RWPE1 (cell line): ENCODE data around the gene AQP12A.

Experiments
- CTCF ChIA-PET: fragments of 350-600 bp; sonication (Branson Sonifier 250); formaldehyde crosslinking; extraction: SDS; loops from one replicate; lab custom pipeline; 2021; lab: Yijun Ruan, JAX
- POLR2A ChIA-PET: fragments of 400-600 bp; formaldehyde crosslinking; extraction: SDS; loops from one replicate; lab custom pipeline; 2020; ENCODE audit warnings: antibody characterized with exemption; ENCODE audit not compliant: low non-redundant PET; lab: Yijun Ruan, JAX
- DNase-seq: peaks from one replicate; pipeline ENCODE4 v3.0.0; 2012; ENCODE audit warnings: low spot score
- H3K27ac ChIP-seq: fragments of 450-650 bp; 2 replicates; pipeline ENCODE4 v1.5.1; 2017
- TF ChIP-seq, protein P1 (sequence below): fragments of 450-650 bp; conservative IDR thresholded peaks from 2 replicates; pipeline ENCODE4 v1.5.1; 2017; ENCODE audit warnings: low read depth, mild to moderate bottlenecking

The AQP12A gene

GRCh38 chr2:240728361-240728760 is 36.7 kb downstream of the AQP12A start:
- ChIA-PET POLR2A (no interaction called here), CTCF (no interaction called here)
- no peak overlapping the region for H3K27ac ChIP-seq
- TF ChIP-seq, protein P1, sequence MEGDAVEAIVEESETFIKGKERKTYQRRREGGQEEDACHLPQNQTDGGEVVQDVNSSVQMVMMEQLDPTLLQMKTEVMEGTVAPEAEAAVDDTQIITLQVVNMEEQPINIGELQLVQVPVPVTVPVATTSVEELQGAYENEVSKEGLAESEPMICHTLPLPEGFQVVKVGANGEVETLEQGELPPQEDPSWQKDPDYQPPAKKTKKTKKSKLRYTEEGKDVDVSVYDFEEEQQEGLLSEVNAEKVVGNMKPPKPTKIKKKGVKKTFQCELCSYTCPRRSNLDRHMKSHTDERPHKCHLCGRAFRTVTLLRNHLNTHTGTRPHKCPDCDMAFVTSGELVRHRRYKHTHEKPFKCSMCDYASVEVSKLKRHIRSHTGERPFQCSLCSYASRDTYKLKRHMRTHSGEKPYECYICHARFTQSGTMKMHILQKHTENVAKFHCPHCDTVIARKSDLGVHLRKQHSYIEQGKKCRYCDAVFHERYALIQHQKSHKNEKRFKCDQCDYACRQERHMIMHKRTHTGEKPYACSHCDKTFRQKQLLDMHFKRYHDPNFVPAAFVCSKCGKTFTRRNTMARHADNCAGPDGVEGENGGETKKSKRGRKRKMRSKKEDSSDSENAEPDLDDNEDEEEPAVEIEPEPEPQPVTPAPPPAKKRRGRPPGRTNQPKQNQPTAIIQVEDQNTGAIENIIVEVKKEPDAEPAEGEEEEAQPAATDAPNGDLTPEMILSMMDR, result no peak
- DNase-seq, result no peak

DNA sequence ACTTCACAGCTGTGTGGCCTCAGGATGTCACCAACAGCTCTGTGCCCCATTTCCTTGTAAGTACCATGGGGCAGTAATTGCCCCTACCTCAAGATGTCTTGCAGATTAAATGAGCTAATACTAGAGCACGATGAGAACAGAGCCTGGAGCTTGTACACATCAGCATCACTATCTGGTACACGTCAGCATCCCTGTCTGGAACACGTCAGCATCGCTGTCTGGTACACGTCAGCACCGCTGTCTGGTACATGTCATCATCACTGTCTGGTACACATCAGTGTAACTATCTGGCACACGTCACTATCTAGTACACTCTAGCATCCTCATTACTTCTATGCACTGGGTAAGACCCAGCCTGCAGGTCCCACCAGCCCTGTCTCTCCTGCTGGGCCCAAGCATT is 37.2 kb downstream of the AQP12A start:
- TF ChIP-seq, protein P1, result no peak
- CTCF ChIA-PET, result no interaction called here
- DNase-seq, result no peak
- POLR2A ChIA-PET, result no interaction called here
- no peak overlapping the region for H3K27ac ChIP-seq

DNA sequence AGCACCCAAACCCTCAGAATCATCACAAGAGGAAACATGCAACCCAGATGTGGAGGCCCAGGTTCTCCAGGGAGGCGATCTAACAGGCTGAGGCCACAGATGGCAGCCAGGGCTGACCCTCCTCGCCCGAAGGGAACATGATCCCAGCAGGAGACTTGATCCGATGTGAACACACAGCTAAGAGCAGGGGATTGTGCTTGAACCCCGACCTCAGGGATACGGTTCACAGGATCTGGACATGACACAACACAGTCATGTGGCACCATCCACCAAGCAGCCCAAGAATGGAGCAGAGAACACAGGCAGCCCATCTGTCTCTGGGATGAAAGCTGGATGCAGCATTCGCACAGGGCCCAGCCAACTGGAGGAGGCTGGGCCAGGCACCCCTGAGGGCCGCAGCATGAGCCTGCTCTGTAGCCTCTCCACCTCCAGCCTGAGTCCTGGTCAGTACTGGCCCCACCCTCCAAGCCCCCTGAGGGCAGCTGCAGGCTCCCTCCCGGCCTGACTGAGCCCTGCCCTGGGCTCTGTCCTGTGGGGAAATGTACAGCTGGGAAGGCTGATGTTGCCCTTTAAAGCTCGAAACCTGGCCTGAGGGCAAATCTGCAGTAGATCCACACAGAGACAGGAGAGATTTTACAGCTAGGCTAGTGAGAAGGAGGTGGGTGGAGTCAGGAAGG is 39.0 kb downstream of the AQP12A start:
- TF ChIP-seq, protein P1, result no peak
- no peak for DNase-seq
- ChIA-PET POLR2A (no interaction called here), CTCF (no interaction called here)
- no peak overlapping the region for H3K27ac ChIP-seq

DNA sequence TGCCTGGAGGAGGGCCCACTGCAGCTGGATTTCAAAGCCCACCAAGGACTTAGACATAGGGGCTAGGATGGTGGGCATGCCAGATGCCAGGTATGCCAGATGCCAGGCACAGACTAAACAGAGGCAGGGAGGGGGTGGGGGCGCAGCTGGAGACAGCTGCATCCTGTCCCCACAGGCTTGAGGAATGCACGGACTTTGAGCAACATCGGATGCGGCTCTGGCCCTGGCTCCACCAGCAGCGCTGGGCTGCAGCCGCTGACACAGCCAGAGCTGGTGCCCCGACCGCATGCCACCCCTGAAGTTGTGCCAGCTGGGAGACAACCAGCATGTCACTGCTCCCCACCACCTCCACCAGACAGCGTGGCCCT is 39.5 kb downstream of the AQP12A start:
- CTCF ChIA-PET, result no interaction called here

DNA sequence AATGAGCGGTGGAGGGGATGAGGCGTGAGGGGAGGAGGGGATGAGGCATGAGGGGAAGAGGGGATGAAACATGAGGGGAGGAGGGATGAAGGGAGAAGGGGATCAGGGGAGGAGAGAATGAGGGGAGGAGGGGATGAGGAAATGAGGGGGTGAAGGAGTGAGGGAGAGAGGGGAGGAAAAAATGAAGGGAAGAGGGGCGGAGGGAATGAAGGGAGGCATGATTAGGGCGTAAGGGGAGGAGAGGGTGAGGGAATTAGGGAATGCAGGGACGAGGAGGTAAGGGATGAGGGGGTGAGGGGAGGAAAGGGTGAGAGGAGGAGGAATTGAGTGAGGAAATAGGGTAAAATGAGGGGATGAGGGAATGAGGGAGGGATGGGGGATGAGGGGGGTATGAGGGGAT is 40.5 kb downstream of the AQP12A start:
- CTCF ChIA-PET, result no interaction called here
- DNase-seq, result no peak
- no peak overlapping the region for H3K27ac ChIP-seq
- TF ChIP-seq, protein P1, result no peak
- POLR2A ChIA-PET, result no interaction called here

More for the DNA sequence above, 39.5 kb downstream of the AQP12A start:
- DNase-seq, result no peak
- no peak overlapping the region for H3K27ac ChIP-seq
- POLR2A ChIA-PET, result no interaction called here
- TF ChIP-seq, protein P1, result no peak

GRCh38 chr2:240732911-240733622 is 41.4 kb downstream of the AQP12A start:
- DNase-seq, result no peak
- TF ChIP-seq, protein P1, result no peak
- no peak overlapping the region for H3K27ac ChIP-seq
- CTCF ChIA-PET, result no interaction called here
- POLR2A ChIA-PET, result no interaction called here
